Body of pancreas (tissue), 4 donors: ENCODE data around the gene DMRT1. TPM values are rescaled to one million over a fixed set of nuclear protein-coding genes. Genes with fewer than 3 reads are reported as not detected.

Source experiments
- ATAC-seq: fragments of 150-250 bp; one replicate; pipeline ENCODE4 v1.9.1; 2016
- DNase-seq, 4 donors: peaks; one replicate each; pipeline ENCODE4 v3.0.0-alpha.2; 2019
- H3K27ac ChIP-seq, 4 donors: fragments of 200-600 bp; sonication (generic); 1 replicate in 3 of 4; 2 replicates in 1 of 4; pipeline versions ENCODE4 v1.5.1 to v1.6.1; 2016 to 2019; ENCODE audit warnings: mild to moderate bottlenecking in 1 of 4, mixed read lengths in 1 of 4, moderate library complexity in 1 of 4
- H3K27me3 ChIP-seq, 2 donors: fragments of 200-600 bp; sonication (generic); one replicate each; pipeline ENCODE4 v1.6.0; 2016; ENCODE audit warnings: mild to moderate bottlenecking in 1 of 2
- H3K36me3 ChIP-seq, 2 donors: fragments of 200-600 bp; sonication (generic); replicated peaks in 1 of 2; 2 replicates each; pipeline ENCODE4 v1.5.1; 2016; ENCODE audit warnings: low read depth in 2 of 2; ENCODE audit not compliant: insufficient read depth in 1 of 2
- H3K4me1 ChIP-seq: fragments of 200-600 bp; sonication (generic); one replicate; pipeline ENCODE4 v1.6.0; 2016
- H3K4me3 ChIP-seq, 2 donors: fragments of 200-600 bp; sonication (generic); 1 replicate in 1 of 2; 2 replicates in 1 of 2; pipeline ENCODE4 v1.5.1; 2016 to 2019
- H3K9me3 ChIP-seq, 3 donors: fragments of 200-600 bp; sonication (generic); 1 replicate in 2 of 3; 2 replicates in 1 of 3; pipeline ENCODE4 v1.5.1; 2016
- CTCF ChIP-seq, 7 experiments: fragments of 450-650 bp in 4 of 7; fragments of 200-600 bp in 3 of 7; sonication (generic) in 3 of 7; IDR thresholded peaks; one replicate each; pipeline ENCODE4 v1.5.1; 2016 to 2019; ENCODE audit warnings: antibody characterized with exemption in 7 of 7
- POLR2A ChIP-seq, 3 donors: fragments of 450-650 bp; IDR thresholded peaks; one replicate each; pipeline ENCODE4 v1.6.1; 2016; ENCODE audit warnings: antibody characterized with exemption in 3 of 3, mild to moderate bottlenecking in 2 of 3
- WGBS, 2 donors: methylation state at CpG; one replicate each; pipeline ENCODE4 v1.1.5; 2017; 5-methylcytosine and 5-hydroxymethylcytosine counted together
- intact Hi-C: fragments of 100-400 bp; cut with DNase I; formaldehyde crosslinking; loops from one replicate; pipeline ENCODE4 v1.15.1; 2023
- total RNA-seq, 2 donors: library from RNA; depleted of rRNA; stranded (reverse); fragments of >200 nt; gene quantifications; one replicate each; pipeline ENCODE4 v1.1.0, GENCODE V29; 2016

The DMRT1 gene
- total RNA-seq, 2 donors from 2014 or later, result not detected

GRCh38 chr9:972501-973294 lies 131.2 kb downstream of the DMRT1 start:
- Histone ChIP-seq H3K27ac (no peak overlapping the region), H3K9me3 (no peaks in the 10 kb centered on the region), H3K4me3 (peak overlapping the region in 1 of 2 donors; percentile 30), H3K27me3 (peaks cover 0 to 51% of the 10 kb centered on the region in 2 donors), H3K36me3 (no peaks in the 10 kb centered on the region), H3K4me1 (peaks cover 39% of the 10 kb centered on the region)
- WGBS, 2 donors, result 7 to 8% methylated on average over 6 to 68 of the region's 68 CpGs
- ATAC-seq, result no peak
- intact Hi-C loops, result no loop called here
- no peak for DNase-seq
- TF ChIP-seq CTCF (IDR thresholded peaks at IDR 0.05) (no peak), POLR2A (IDR thresholded peaks at IDR 0.05) (no peak)

DNA sequence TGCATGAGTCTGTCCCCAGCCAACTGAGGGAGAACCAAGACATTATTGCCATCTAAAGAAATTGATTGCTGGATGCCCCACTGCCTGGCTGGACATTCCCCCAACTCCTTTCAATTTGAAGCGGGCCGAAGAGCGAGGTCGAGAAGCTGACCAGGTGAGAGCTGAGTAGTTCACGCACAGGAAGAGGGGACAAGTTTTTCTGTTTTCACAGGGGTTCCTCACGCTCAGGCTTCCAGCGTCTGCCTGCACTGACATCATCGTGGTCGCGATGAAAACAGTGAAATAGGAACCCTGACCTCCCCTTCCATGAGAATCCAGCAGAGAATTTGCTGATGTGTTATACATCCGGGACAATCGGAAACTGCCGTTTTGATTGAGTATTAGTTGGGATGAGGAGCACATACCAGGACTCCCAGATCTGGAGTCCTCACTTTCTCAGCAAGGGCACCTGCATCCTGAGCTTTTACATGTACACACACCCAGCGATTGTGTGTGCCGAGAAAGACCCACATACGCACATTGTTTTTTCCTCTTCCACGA lies 131.9 kb downstream of the DMRT1 start:
- peaks cover 39% of the 10 kb centered on the region for H3K4me1 ChIP-seq
- 19 to 30% methylated on average over 15 to 17 of the region's 17 CpGs for WGBS, 2 donors
- TF ChIP-seq CTCF (IDR thresholded peaks at IDR 0.05) (no peak), POLR2A (IDR thresholded peaks at IDR 0.05) (no peak)

GRCh38 chr9:974031-974995 lies 132.8 kb downstream of the DMRT1 start:
- Histone ChIP-seq H3K36me3 (no peaks in the 10 kb centered on the region), H3K27ac (no peak overlapping the region), H3K4me1 (peaks cover 39% of the 10 kb centered on the region), H3K4me3 (no peak overlapping the region), H3K27me3 (peaks cover 0 to 42% of the 10 kb centered on the region in 2 donors), H3K9me3 (no peaks in the 10 kb centered on the region)
- TF ChIP-seq POLR2A (IDR thresholded peaks at IDR 0.05) (no peak), CTCF (IDR thresholded peaks at IDR 0.05) (no peak)
- DNase-seq, result no peak
- no peak for ATAC-seq
- 10 to 17% methylated on average over 29 of the region's 29 CpGs for WGBS, 2 donors
- intact Hi-C loops, result no loop called here

More for the DNA sequence above, 131.9 kb downstream of the DMRT1 start:
- Histone ChIP-seq H3K27me3 (peaks cover 0 to 50% of the 10 kb centered on the region in 2 donors), H3K27ac (no peak overlapping the region), H3K9me3 (no peaks in the 10 kb centered on the region), H3K4me3 (no peak overlapping the region), H3K36me3 (no peaks in the 10 kb centered on the region)
- ATAC-seq (no peak), DNase-seq (no peak)
- intact Hi-C loops, result no loop called here

DNA sequence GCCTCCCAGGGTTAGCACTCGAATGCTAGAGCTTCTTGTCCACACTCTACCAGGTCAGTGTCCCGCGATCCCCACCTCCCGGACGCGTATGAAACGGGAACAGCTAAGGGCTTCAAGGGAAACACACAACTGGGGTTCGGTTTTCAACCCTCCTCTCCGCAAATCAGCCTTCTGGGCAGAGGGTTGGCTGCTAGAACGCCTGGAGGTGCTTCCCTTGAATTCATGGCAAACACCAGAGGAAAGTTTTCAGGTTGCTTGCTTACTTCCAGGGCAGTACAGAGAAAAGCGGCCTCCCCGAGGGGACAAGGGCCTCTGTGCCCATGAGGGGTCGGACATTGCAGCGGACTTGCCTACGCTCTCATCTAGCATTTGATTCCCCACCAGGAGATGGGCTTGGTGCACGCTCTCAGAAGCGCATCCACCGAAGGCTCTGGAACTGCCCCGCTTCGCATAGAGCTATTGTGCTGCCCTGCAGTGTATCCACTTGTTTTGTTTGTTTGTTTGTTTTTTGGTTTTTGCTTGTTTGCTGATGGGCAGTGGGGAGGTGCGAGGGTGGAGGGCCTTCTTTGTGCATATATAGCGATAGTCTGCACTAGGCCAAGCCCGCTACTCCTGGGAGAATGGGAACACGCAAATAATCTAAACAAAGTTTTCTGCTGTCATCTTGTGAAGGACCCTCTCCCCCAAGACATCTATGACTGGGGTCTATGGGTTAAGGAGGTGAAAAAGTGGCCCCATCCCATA lies 133.7 kb downstream of the DMRT1 start:
- Histone ChIP-seq H3K36me3 (no peaks in the 10 kb centered on the region), H3K4me3 (no peak overlapping the region), H3K9me3 (no peaks in the 10 kb centered on the region), H3K4me1 (peaks cover 35% of the 10 kb centered on the region), H3K27me3 (peaks cover 0 to 34% of the 10 kb centered on the region in 2 donors), H3K27ac (no peak overlapping the region)
- DNase-seq (no peak), ATAC-seq (no peak)
- intact Hi-C loops, result no loop called here
- TF ChIP-seq POLR2A (IDR thresholded peaks at IDR 0.05) (no peak), CTCF (IDR thresholded peaks at IDR 0.05) (no peak)
- WGBS, 2 donors, result 11 to 17% methylated on average over 19 to 24 of the region's 24 CpGs
